SIG-M5 (cell line): ENCODE data around the gene FAXC.

ENCODE experiments used
- DNase-seq: peaks from one replicate; lab custom pipeline; 2025; lab: John Stamatoyannopoulos, UW

The FAXC gene

DNA sequence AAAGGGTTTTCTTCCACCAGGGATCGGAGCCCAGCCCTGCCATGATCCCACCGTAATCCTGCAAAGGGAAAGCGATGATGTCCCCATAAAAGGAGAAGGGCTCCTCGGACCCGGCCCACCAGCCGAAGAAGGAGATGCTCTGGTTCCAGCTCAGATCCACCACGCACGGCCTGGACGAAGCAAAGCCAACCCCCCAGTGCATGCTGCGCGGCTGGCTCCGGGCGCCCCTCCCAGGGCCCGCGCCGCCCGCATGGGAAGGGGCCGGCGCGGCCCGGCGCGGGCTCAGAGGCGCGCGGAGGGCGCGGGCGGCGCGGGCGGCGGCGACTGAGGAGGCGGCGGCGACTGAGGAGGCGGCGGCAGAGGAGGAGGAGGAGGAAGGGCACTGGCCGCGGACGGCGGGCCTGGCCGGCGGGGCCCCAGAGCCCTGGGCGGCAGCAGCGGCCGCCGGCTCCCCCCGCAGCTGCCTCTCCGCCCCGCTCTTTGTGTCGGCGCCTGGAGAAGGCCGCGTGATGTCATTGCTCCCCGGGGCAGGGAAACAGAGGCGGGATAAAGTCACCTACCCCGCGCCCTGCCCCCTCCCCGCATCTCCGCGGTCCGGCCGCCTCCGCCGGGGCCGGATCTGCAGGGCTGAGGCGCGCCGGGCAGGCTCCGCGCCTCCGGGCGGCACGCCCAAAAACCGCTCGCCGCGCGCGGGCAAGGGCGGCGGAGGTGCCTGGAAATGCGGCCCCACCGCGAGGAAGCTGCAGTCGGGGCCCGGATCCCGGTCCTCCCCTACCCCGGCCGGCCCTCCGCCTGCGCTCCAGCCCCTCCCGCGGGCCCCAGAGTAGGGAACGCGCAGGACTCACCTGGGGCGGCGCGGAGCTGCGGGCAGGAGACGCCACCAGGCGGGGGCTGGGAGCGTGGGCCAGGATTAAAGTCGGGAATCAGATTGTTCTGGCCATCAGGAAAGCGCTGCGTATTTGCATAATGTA is at the start of gene FAXC:
FAXC (minus strand) TSS at position 504 of the 971 bp plus-strand sequence; CDS start at position 202, 302 bp downstream.
- no peak for DNase-seq

DNA sequence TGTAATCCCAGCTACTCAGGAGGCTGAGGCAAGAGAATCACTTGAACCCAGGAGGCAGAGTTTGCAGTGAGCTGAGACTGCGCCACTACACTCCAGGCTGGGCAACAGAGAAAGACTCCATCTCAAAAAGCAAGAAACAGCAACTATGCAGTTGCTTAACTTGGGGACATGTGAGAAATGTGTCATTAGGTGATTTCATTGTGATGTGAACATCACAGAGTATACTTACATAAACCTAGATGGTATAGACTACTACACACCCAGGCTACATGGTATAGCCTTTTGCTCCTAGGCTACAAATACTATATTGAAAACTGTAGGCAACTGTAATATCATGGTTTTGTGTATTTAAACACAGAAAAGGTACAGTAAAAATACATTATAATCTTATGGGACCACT is 47.8 kb upstream of the FAXC start:
- DNase-seq = no peak

DNA sequence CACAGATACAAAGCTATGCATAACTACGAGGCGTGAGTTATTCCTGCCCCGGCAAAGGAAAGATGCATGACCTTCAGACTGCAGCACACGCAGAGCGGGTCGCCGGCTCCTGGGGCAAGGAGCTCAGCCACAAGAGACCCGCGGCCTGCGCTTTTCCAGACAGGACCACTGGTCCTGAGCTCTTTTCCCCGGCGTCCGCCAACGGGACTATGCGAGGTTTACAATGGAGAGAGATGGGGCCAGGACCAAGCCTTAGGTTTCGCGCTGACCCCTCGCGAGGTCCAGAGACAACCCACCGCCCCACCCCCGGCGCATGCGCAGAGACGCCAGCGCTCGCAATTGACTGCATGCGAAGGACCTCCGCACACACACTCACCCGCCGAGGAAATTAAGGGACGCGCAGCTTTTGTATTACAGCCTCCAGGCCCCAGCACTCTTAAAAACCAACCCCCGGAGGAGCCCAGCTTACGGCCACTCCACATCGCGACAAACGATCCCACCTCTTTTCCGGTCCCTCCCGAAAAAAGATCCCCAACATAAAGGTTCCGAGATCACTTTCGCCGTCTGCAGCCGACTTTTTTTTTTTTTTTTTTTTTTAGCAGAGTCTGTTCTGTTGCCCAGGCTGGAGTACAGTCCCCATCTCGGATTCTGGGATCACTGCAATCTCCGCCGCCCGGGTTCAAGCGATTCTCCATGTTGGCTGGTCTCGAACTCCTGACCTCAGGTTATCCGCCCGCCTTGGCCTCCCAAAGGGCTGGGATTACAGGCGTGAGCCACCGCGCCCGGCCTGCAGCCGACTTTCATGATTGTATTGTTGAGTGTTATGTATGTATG is 44.4 kb upstream of the FAXC start, which contains the start of gene COQ3:
COQ3 (minus strand) TSS at position 498 of the 834 bp plus-strand sequence; CDS start at position 482, 16 bp downstream.
- no peak for DNase-seq

DNA sequence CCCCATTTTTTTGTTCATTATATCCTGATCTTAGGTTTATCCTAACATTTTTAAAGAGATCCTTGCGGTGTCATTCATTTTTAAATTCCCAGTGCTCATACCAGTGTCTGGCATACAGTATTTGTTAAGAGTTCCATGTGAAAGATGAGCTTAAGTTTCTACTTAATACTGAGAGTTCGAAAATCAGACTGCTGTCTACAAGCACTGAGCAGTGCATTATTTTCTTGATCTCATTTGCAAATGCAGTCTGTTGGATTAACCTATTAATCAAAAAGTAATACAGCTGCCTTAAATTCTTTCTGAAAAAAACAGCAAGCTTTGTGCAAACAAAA is 43.9 kb upstream of the FAXC start:
- no peak for DNase-seq

DNA sequence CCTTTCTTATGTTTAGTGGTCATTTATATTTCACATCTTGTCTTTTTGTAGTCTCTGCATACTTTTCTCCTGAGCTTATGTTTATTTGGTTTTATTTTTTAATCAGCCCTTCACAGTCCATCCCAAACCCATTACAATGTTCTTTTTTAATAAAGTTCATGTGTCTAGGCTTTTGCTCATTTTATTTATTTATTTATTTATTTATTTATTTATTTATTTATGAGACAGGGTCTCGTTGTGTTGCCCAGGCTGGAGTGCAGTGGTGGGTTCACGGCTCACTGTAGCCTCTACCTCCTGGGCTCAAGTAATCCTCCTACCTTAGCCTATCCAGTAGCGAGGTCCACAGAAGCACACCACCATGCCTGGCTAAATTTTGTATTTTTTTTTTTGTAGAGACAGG is 41.4 kb upstream of the FAXC start:
- no peak for DNase-seq

DNA sequence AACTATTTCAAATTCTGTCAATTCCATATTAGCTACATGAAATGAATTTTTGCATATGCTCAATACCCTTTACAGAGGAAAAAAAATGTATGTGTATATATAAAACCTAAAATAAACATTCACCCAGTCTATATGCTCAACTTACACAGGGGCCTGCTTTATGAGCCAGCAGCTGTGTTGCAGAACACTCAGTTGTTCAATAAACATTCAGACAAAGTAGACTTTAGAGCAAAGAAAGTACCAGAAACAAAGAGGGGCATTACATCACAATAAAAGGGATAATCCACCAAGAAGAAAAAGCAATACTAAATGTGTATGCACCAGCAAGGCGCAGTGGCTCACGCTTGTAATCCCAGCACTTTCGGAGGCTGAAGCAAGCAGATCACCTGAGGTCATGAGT is 35.0 kb upstream of the FAXC start:
- DNase-seq = no peak

DNA sequence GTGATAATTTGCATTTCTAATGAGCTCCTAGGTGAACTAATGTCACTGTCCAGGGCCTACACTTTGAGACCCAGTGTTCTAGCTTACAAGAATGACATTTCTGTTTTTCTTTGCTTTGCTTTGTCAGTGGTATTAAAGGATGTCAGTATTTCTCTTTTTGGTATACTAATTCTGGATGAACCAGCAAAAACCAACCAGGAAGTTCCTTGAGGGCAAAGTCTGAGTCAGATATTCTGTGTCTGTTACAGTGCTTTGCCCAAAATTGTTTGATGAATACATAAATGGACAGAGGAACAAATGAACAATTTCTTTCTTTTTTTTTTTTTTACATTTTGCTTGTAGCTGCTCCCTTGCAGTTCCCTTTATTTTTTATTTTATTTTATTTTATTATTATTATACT is 29.2 kb upstream of the FAXC start:
- no peak for DNase-seq

DNA sequence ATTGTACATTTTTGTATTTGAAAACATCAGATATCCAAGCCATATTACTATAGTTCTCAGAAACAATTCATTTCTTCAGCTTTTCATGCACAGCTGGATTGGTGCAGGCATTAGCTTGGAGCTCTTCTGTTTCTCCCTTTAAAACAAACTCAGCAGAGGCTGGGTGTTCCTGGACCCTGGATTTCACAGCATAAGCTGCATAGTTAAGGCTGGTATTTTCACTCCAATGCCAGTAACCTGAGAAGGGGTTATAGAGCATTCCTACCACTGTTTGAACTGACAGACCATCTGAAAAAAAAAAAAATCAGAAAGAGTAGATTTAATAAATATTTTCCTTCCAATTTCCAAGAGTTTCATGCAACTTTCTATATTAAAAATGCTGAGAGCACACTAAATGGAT is 20.1 kb upstream of the FAXC start:
- DNase-seq = no peak

DNA sequence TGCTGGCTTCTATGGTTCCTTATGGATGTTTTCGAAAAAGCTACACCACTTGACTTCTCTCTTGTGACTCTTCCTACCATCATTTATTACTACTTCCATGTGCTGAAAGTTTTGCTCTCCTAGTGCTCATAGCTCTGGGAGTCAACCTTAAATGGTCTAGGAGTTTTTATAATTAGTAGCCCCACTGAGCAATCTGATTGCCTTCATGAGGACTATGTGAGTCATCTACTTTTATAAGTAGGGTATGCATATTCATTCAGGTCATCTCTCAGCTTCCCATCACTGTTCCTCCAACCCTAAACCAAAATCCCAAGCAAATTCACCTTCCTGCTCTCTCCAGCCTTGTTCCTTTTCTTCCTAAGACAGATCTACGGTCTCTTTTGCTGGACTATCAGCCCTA is 17.4 kb upstream of the FAXC start:
- DNase-seq = no peak

DNA sequence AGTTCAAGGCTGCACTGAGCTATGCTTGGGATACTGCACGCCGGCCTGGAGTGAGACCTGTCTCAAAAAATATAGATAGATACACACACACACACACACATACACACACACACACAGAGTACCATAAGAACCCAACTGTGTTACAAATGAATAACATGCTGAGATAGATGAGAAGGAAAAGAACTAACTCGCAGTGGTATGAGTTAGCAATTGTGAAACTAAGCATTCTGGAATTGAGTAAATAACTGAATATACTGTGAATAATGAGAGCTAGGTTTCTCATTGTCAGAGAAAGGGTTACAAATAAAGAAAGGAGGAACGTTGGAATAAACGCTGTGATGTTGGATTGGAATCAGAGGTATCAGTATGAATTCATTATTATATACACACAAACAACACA is 14.6 kb upstream of the FAXC start:
- no peak for DNase-seq

DNA sequence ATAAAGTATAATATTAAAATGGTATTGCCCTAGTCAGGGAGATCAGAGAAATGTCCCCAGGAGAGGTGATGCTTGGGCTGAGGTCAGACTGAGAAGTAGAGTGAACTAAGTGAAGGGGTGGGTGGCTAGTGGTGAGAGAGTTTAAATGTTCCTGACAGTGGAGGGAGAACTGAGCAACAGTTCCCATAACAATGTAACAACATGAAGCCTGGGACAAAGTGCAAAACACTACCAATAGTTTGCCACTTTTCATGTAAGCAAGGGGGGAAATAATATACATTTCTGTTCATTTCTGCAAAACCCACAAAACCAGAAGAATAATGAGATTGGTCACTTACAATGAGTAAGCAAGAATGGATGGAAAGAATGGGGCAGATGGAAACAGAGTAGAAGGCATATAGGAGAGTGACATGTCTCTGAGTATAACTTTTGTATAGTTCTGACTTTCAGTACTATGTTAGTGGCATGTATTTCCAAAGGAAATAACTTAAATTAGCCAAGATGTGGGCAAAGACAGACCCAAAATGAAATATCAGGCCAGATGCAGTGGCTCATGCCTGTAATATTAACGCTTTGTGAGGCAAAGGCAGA is 13.3 kb upstream of the FAXC start:
- DNase-seq = no peak

DNA sequence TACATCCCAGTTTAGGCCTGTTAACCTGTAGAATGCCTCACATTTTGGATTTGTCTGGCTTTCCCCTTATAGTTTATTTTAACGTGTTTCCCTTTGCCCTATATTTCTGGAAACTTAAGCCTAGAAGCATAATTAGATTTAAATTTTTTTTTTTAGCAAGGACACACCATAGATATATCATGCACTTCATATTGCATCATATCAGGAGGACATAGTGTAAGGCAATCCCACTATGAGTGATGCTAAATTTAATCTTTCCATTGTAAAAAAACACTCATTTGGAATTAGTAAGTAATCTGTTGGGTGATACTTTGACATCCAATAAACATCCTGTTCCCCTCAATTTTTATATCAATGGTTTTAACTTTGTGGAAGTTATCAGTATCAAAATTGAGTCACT is 10.3 kb upstream of the FAXC start:
- no peak for DNase-seq

DNA sequence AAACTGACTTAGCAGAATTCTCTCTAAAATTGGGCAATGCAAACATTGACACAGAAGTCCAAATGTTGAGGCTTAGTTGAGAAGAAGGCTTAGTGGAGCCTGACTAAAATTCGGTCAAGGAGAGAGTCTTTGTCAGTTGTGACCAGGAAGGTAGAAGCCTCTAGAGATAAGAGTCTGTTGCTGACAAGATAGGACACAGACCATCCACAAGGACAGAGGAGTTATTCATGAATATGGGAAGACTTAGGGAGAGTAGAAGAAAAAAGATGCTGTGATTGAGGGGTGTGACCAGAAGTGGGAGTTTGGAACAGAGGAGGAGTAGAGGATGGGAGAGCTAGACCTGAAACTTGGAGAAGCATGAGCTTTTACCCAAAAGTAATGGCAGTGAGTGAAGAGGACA is 7.2 kb upstream of the FAXC start:
- DNase-seq = no peak

DNA sequence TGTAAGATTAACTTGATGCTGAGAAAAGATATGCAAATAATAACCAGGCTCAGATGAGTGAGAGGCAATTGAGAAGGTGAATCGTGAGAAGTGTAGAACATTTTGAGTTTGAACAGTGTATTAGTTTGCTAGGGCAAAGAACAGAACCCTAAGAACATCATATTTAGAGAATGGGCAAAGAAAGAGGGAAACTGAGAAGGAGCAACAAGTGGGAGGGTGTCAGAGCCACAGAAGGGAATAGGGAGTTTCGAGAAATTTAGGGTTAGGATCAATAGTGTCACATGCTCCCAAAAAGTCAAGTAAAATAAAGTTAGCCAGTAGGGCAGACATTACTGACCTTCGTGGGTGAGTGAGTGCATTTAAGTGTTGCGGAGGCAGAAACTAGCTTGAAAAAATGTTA is 5.5 kb upstream of the FAXC start:
- no peak for DNase-seq

DNA sequence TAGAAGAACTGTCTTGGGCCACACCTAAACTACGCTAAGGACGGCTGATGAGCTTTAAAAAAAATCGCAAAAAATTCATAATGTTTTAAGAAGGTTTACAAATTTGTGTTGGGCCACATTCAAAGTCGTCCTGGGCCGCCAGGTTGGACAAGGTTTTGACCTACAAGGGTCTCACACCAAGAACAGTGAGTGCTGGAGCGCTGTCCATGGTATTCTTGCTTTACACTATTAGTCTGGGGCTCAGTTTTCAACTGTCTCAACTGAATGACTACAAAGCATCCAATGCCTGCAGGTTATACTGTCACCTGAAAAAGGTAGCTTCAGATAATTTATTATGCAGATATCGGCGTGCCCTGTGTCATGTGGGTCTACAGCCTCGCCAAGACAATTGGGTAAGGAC is 3.7 kb upstream of the FAXC start:
- DNase-seq = no peak

DNA sequence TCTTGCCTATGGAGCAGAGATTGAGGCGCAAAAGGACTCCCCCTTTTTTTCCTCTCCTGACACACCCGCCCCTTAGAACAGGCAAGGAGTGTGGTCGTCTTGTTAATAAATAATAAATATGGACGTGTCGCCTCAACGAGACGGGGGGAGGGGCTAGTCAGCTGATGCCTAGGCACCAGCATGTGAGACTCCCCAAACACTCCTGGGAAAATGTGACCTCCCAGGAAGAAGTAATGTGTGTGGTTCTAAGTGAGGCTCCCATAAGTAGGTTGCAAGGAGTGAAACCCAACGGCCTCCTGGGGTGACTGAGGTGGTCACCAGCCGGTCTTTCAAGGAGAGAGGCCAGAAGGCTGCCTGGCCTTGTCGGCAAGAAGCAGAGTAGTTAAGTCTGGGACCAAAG is 1.1 kb upstream of the FAXC start:
- DNase-seq = no peak

DNA sequence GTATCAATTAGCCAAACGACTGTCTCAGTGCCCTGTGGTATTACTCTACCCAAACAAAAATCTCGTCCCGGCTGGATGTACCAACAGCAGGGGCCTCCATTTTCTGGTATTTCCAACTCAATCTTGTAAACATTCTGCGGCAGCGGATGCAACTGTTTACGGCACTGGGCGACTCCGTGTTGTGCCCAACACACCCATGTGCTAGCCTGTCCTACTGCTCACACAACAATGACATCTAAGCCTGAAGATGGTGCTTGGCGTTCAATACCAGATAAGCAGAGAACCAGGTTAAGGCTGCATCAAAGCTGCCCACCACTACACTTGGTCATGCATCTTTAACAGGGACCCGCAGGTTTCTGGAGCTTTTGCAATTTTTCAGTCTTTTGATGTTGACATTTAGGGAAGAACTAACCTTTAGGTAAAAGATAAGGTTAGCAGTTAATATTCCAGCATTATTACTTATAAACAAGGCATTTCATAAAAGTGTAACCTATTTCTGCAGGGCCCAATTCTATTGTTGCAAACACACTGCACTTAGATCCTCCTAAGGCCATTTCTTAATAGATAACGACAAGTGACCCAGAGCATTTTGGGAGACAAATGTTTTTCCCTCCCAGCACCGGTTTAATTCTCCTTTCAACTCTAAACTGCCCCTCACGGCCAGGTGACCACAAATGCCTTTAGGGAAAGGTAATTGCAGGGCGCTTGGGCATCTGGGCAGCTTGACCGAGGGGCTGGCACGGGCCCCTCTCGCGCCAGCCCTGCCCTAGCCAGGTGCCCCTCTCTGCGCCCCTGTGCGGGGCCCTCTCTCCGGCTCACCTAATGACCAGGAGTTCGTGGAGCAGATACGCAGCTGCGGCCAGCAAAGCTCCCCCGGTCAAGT is 945 bp downstream of the FAXC start:
- no peak for DNase-seq

DNA sequence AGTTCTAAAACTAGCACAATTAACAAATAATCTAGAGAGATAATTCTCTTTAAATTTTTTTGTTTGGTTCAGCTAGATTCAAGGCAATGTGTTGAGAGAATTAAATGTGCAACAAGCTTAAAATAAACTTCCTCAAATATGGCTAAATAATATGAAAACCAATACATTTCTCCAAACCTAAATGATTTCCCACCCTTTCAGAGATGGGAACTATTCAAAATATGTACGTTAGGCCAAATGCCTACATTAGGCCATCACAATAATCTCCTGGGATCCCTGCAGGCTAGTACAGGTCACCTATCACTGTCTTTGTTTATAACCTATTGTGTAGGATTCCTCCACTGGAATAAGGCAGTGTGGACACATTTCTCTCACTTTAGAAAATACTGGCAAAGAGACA is 1.7 kb downstream of the FAXC start:
- no peak for DNase-seq

DNA sequence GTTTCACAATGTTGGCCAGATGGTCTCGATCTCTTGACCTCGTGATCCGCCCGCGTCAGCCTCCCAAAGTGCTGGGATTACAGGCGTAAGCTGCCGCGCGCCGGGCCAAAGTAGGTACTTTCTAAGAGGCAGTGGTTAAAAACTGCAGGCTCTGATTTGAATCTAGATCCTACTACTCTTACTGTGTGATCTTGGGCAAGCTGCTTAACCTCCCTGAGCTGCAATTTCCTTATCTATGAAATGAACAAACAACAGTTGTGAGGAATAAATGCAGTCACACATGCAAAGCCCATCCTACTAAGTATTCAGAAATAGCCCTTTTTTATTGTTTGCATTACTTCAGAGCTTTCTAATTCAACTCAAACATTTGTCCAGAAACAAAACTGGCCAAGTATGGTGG is 2.9 kb downstream of the FAXC start:
- no peak for DNase-seq

DNA sequence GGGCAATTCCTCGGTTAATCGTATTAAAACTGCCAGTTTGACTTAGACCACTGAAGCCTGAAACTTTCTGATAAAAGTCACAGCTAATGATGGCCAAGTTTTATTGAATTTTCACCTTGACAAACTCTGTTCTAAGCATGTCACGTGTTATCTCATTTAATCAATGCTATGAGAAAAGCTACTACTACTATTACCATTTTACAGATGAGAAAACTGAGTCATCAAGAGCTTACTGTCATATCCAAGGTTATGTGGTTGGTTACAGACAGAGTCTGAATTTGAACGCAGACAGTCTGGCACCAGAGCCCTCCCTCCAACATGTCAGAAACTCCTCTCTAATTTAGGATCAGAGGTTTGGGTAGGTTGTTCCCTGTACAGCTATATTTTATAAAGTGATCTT is 4.3 kb downstream of the FAXC start:
- DNase-seq = no peak

DNA sequence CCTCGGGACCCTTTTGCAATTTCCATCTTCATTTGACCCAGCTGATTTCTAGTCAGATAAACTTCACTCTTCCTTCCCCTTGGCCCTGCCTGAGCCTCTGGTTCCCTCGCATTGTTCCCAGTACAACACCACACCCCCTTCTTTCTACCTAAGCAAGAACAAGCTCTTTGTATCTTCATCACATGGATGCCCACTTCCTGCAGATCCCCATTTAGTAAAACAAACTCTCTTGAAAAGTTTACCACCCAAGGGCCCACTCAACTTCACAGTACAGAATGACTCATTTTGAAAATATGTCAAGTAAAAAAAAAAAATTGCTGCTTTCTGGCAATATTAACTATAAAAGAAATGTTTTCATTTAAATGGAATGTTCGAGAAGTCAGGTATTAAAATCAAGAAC is 5.2 kb downstream of the FAXC start:
- no peak for DNase-seq
